Endometrial microvascular endothelial cells (primary cell): ENCODE results near the gene PDE4C. TPM values are rescaled to one million over a fixed set of nuclear protein-coding genes. Genes with fewer than 3 reads are reported as not detected.

Source experiments
- in situ Hi-C: cut with HindIII; loops from 2 replicates; pipeline ENCODE4 v1.10.0; 2017; ENCODE audit warnings: low sequenced_read_pairs, low pct_unique_long_range_greater_than_20kb; ENCODE audit errors: inconsistent ontology term
- total RNA-seq: library from RNA; depleted of rRNA; stranded (reverse); fragments of >200 nt; gene quantifications from one replicate; pipeline ENCODE4 v1.2.3, GENCODE V29; 2015; ENCODE audit errors: inconsistent ontology term

Gene PDE4C
- total RNA-seq, 1 donor from 2014 or later = not detected

DNA sequence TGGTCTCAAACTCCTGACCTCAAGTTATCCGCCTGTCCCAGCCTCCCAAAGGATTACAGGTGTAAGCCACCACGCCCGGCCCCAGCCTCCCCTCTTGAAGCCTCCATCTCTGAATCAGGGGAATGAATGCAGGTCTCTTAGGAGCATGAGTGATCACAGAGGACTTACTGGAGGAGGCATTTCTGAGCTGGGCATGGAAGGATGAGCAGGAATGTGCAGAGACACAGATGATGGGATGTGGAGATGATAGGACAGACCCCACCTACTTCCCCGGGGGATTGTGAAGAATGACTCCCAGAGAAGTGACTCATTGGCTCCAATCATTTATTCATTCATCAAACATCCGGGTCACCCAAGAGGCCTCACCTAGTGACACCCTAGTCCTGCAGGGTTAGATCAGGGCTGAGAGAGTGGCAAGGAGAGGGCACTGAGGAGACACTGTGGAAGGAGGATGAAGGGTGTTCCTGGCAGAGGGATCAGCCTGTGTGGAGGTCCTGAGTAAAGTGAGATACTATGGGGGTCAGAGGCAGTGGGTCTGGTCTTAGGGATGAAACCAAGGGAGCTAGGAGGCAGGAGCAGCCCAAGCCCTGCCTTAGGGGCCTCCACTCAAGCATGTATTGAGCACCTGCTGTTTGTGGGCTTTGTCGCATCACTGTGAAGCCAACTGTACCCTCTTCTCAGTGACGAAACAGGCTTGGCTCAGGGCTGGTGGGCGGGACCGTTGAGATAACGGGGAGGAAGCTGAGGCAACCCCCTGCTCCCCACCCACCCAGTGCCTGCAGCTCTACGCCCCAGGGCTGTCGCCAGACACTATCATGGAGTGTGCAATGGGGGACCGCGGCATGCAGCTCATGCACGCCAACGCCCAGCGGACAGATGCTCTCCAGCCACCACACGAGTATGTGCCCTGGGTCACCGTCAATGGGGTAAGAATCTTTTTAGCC is 49.6 kb downstream of the PDE4C start:
- in situ Hi-C loops = no loop called here

DNA sequence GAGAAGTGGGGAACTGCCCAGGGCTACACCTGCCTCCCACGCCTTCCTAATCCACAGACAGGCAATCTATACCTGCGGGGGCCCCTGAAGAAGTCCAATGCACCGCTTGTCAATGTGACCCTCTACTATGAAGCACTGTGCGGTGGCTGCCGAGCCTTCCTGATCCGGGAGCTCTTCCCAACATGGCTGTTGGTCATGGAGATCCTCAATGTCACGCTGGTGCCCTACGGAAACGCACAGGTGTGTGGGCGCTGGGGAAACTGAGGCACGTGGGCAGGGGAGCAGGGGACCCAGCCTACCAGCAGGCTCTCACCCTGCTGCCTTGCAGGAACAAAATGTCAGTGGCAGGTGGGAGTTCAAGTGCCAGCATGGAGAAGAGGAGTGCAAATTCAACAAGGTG is 51.3 kb downstream of the PDE4C start:
- in situ Hi-C loops = no loop called here

Other genes starting within 250 kb of the PDE4C start
- 26.1 TPM for gene ARRDC2, start 218.3 kb downstream of the PDE4C start, total RNA-seq
- 0.74 TPM for gene IL12RB1, start 139.5 kb downstream of the PDE4C start, total RNA-seq
- gene MAST3, start 128.7 kb downstream of the PDE4C start, total RNA-seq = 4.2 TPM
- 11.2 TPM for gene PIK3R2, start 73.3 kb downstream of the PDE4C start, total RNA-seq
- gene IFI30, start 52.6 kb downstream of the PDE4C start, total RNA-seq = 13.2 TPM
- gene MPV17L2, start 33.2 kb downstream of the PDE4C start, total RNA-seq = 52.6 TPM
- 2.6 TPM for gene RAB3A, start 22.4 kb downstream of the PDE4C start, total RNA-seq
- 0.46 TPM for gene IQCN, start 48.0 kb upstream of the PDE4C start, total RNA-seq
- gene JUND, start 55.2 kb upstream of the PDE4C start, total RNA-seq = 99.6 TPM
- 293 TPM for gene LSM4, start 96.6 kb upstream of the PDE4C start, total RNA-seq
- 5.8 TPM for gene PGPEP1, start 114.2 kb upstream of the PDE4C start, total RNA-seq
- 305 TPM for gene GDF15, start 159.7 kb upstream of the PDE4C start, total RNA-seq
- gene LRRC25, start 171.2 kb upstream of the PDE4C start, total RNA-seq = not detected
- 174 TPM for gene SSBP4, start 193.0 kb upstream of the PDE4C start, total RNA-seq
- gene ISYNA1, start 211.7 kb upstream of the PDE4C start, total RNA-seq = 22.4 TPM